Forelimb muscle (tissue), 1 donor: ENCODE data around the gene OR14A2. TPM values are rescaled to one million over a fixed set of nuclear protein-coding genes. Genes with fewer than 3 reads are reported as not detected.

ENCODE experiments used
- polyA plus RNA-seq: library from polyadenylated mRNA; unstranded; fragments of 120-200 nt; gene quantifications from one replicate; pipeline ENCODE4 v1.2.1, GENCODE V29; 2013; ENCODE audit not compliant: insufficient read length

The OR14A2 gene
- polyA plus RNA-seq, 1 donor = not detected

Other genes starting within 250 kb of the OR14A2 start
- gene OR2C3, start 211.7 kb downstream of the OR14A2 start, polyA plus RNA-seq = not detected
- 0.11 TPM for gene GCSAML, start 199.0 kb downstream of the OR14A2 start, polyA plus RNA-seq
- gene OR2G2, start 159.8 kb downstream of the OR14A2 start, polyA plus RNA-seq = not detected
- not detected for gene OR2G3, start 142.6 kb downstream of the OR14A2 start, polyA plus RNA-seq
- gene OR13G1, start 68.4 kb downstream of the OR14A2 start, polyA plus RNA-seq = not detected
- gene OR6F1, start 31.5 kb downstream of the OR14A2 start, polyA plus RNA-seq = not detected
- not detected for gene OR14K1, start 9.5 kb downstream of the OR14A2 start, polyA plus RNA-seq
- not detected for gene OR1C1, start 12.4 kb upstream of the OR14A2 start, polyA plus RNA-seq
- not detected for gene OR14A16, start 76.0 kb upstream of the OR14A2 start, polyA plus RNA-seq
- not detected for gene OR11L1, start 93.8 kb upstream of the OR14A2 start, polyA plus RNA-seq
- 3.1 TPM for gene TRIM58, start 109.0 kb upstream of the OR14A2 start, polyA plus RNA-seq
- gene OR2W3, start 147.4 kb upstream of the OR14A2 start, polyA plus RNA-seq = 0.49 TPM
- gene OR2T8, start 172.1 kb upstream of the OR14A2 start, polyA plus RNA-seq = not detected
- not detected for gene OR2AJ1, start 176.7 kb upstream of the OR14A2 start, polyA plus RNA-seq
- gene OR2L8, start 200.7 kb upstream of the OR14A2 start, polyA plus RNA-seq = not detected
- not detected for gene OR2AK2, start 217.1 kb upstream of the OR14A2 start, polyA plus RNA-seq